Sigmoid colon (tissue), 4 donors: ENCODE data around the gene P2RY8.

Experiments
- CTCF ChIP-seq, 4 experiments: fragments of 450-650 bp in 3 of 4; fragments of 200-600 bp in 1 of 4; IDR thresholded peaks; one replicate each; pipeline ENCODE4 v1.5.1; 2016 to 2019; ENCODE audit warnings: antibody characterized with exemption in 4 of 4, mild to moderate bottlenecking in 3 of 4, moderate library complexity in 2 of 4
- EP300 ChIP-seq, 4 donors: sonication (generic); formaldehyde crosslinking; IDR thresholded peaks; one replicate each; pipeline ENCODE4 v1.6.1; 2017; ENCODE audit warnings: antibody characterized with exemption in 4 of 4
- POLR2A ChIP-seq, 2 donors: fragments of 450-650 bp; IDR thresholded peaks; one replicate each; pipeline ENCODE4 v1.6.1; 2016; ENCODE audit warnings: antibody characterized with exemption in 2 of 2, mild to moderate bottlenecking in 2 of 2, moderate library complexity in 2 of 2

DNA sequence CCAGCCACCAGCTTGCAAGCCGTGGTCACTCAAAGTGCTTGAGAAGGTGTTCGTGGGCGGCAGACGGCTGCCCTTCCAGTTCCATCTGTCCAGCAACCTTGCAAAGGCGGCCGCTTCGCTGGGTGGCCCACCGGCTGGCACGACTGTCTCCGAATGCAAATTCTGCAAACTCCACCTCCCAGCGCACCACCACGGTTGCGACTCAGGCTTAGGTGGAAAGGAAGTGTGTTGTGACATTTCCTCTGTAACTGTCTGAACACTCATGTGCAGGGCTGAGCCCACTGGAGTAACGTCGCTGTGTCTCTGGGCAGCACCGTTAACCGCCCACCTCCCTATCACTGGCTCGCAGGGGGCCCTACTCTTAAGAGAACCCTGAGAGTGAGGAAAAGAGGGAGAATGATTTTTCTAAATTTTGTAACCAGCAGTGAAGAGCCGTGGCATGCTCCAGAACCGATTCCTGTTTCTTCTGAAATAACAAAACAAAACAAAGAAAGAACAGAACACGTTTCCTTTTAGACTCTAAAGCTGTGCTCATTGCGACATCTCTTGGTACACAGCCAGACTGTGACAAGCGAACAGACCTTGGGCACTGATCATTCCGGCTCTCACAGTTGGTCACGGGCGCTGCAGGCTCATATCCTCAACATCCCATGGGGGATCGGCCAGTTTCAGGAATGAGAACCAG lies at the start of gene P2RY8:
- no peak for TF ChIP-seq CTCF (IDR thresholded peaks at IDR 0.05)
- no peak for TF ChIP-seq POLR2A (IDR thresholded peaks at IDR 0.05)
- no peak for TF ChIP-seq EP300 (IDR thresholded peaks at IDR 0.05)
